PC-9 (cell line): ENCODE results near the gene HEATR5B.
A peak's percentile ranks its signal among the peaks of the same experiment; 100 is the strongest.

Experiments used
- EZH2 ChIP-seq: fragments of 200-600 bp; sonication (generic); IDR thresholded peaks from 2 replicates; pipeline ENCODE4 v1.8.0; 2017; ENCODE audit warnings: antibody characterized with exemption, low read depth
- TF ChIP-seq, protein P1 (sequence below): fragments of 200-600 bp; sonication (generic); conservative IDR thresholded peaks from 2 replicates; pipeline ENCODE4 v1.6.1; 2017; ENCODE audit warnings: mixed run types, antibody characterized with exemption, mild to moderate bottlenecking, moderate library complexity

DNA sequence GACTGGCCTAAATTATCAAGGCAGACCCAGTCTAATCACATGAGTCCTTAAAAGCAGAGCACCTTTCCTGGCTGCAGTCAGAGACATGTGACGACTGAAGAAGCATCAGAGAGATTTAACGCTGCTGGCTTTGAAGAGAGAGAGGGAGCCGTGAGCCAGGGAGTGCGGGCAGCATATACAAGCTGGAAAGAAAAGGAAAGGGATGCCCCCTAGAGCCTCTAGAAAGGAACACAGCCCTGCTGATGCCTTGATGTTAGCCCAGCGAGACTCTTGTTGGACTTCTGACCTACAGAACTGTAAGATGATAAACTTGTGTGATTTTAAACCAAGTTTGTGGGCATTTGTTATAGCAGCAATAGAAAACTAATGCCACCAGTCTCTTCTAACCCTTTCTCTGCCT lies 58.1 kb downstream of the HEATR5B start:
- TF ChIP-seq EZH2, result no peak
- TF ChIP-seq, protein P1, sequence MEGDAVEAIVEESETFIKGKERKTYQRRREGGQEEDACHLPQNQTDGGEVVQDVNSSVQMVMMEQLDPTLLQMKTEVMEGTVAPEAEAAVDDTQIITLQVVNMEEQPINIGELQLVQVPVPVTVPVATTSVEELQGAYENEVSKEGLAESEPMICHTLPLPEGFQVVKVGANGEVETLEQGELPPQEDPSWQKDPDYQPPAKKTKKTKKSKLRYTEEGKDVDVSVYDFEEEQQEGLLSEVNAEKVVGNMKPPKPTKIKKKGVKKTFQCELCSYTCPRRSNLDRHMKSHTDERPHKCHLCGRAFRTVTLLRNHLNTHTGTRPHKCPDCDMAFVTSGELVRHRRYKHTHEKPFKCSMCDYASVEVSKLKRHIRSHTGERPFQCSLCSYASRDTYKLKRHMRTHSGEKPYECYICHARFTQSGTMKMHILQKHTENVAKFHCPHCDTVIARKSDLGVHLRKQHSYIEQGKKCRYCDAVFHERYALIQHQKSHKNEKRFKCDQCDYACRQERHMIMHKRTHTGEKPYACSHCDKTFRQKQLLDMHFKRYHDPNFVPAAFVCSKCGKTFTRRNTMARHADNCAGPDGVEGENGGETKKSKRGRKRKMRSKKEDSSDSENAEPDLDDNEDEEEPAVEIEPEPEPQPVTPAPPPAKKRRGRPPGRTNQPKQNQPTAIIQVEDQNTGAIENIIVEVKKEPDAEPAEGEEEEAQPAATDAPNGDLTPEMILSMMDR, result peak; percentile 57
